Stimulated activated CD4-positive, alpha-beta T cell treated with anti-CD3 and anti-CD28 coated beads, TNF-alpha, amount 100 ng/mL, for 1 hour (primary cell): ENCODE results near the gene AEBP2.
"Not testable (repeated sequence)": the region's sequence is repeated elsewhere in the genome, so short reads cannot be mapped to it uniquely, and the experiment has no call there.

Experiments used
- DNase-seq, 3 donors: peaks; one replicate each; pipeline ENCODE4 v3.0.0-alpha.2; 2020; ENCODE audit warnings: low read depth in 3 of 3, low spot score in 1 of 3

AEBP2 gene

GRCh38 chr12:19453961-19454360, 14.7 kb downstream of the AEBP2 start:
- no peak for DNase-seq

GRCh38 chr12:19454837-19455236, 15.5 kb downstream of the AEBP2 start:
- no peak for DNase-seq

DNA sequence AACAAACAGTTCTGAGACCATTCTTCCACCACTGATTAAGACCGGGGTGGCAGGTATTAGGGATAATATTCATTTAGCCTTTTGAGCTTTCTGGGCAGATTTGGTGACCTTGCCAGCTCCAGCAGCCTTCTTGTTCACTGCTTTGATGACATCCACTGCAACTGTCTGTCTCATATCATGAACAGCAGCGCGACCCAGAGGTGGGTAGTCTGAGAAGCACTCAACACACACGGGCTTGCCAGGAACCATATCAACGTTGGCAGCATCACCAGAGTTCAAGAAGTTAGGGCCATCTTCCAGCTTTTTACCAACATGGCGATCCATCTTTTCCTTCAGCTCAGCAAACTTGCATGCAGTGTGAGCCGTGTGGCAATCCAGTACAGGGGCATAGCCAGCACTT, 16.9 kb downstream of the AEBP2 start:
- no peak for DNase-seq

DNA sequence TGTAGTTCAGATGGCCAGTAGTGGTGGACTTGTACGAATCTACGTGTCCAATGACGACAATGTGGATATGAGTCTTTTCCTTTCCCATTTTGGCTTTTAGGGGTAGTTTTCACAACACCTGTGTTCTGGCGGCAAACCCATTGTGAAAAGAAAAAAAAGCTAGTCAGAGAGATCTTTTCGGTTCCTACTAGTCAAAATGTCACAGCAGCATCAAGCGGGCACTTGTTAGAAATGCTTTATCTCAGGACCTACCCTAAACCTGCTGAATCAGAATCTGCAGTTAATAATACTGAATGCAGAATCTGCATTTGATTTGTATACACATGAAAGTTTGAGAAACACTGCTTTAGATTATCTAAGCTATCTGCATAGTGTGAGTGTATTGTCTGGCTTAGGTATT, 18.3 kb downstream of the AEBP2 start:
- DNase-seq = no peak

DNA sequence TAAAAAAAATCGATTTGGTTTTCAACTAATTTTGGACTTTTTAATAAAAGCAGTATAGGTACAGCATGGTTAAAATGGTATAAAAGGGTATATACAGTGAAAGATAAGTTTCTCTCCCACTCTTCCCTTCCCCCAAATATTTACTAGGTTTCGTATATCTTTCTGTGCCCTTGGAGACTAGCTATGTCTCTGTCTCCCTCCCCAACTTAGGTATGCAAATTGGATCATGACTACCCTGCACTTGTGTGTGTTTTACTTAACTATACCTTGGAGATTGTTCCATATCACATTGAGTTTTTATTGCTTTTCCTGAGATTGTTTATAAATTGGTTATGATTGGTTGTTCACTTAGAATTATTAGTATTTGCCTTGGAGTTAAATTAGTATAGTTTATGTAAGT, 19.4 kb downstream of the AEBP2 start:
- no peak for DNase-seq

DNA sequence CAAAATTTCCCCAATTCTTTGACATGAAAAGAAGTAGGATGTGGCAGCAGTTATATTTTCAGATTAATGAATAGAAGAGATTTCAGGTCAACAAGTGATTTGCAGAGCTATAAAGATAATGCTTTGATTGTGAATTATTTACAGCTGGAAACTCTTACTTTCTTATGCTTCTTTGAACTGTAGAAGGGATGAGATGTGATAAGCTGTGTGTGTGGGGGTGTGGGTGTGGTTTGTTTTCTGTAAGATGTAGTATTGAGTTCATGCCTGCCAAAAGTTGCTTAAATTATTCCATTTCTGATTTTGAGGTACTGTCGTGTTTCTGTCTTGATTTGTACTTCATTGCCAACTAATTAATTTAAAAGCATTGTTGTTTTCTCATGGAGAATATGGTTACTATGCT, 22.7 kb downstream of the AEBP2 start:
- no peak for DNase-seq

- no peak for DNase-seq
Measured at GRCh38 chr12:19462406-19462805, 23.1 kb downstream of the AEBP2 start.

GRCh38 chr12:19464192-19464580, 24.9 kb downstream of the AEBP2 start:
- no peak for DNase-seq

DNA sequence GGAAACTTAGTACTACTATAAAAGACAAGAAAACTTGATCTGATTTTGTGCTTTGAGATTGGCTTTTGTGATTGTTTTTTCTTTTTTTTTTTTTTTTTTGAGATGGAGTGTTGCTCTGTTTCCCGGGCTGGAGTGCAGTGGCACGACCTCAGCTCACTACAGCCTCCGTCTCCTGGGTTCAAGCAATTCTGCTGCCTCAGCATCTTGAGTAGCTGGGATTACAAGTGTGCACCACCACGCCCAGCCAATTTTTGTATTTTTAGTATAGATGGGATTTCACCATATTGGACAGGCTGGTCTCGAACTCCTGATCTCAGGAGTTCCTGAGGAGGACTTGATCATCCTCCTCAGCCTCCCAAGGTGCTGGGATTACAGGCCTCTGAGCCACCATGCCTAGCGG, 26.4 kb downstream of the AEBP2 start:
- DNase-seq = no peak

- no peak for DNase-seq
Measured at GRCh38 chr12:19474147-19474546, 34.9 kb downstream of the AEBP2 start.

GRCh38 chr12:19475884-19476505, 36.7 kb downstream of the AEBP2 start:
- not testable (repeated sequence) for DNase-seq

DNA sequence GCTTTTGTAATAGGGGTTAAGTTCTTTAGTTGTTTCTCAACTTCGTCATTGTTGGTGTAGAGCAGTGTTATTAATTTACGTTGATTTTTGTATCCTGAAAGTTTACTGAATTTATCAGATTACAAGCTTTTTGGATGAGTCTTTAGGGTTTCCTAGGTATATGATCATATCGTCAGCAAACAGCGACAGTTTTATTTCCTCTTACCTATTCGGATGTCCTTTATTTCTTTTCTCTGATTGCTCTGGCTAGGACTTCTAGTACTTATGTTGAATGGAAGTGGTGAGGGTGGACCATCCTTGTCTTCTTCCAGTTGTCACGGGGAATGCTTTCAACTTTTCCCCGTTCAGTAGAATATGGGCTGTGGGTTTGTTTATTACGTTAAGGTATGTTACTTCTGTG, 37.8 kb downstream of the AEBP2 start:
- no peak for DNase-seq

GRCh38 chr12:19480459-19480858, 41.2 kb downstream of the AEBP2 start:
- DNase-seq = no peak

GRCh38 chr12:19482036-19482435, 42.7 kb downstream of the AEBP2 start:
- no peak for DNase-seq

DNA sequence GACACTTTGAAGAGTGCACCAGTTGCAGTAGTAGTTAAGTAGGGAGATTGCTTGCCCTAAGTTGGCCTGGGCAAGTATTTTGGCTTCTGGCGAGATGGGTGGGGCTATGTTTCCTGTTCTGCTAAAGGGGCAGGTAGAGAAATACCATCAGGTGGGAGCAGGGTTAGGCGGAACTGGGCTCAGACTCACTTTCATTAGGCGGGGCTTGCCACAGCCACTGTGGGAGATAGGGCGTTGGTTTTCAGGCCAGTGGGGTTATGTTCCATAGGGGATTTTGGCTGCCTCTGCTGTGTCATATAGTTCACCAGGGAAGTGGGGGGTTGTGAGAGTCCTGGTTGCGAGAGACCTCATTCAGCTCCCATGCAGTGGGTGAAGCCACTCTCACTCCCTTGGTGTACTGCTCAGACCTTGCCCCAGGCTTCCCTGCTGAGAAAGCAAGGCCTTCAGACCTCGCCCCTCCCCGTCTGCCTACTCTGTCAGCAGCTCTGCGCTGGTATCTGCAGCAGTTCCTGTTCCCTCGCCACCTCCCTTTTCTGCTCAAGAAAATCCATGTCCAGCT, 43.3 kb downstream of the AEBP2 start:
- DNase-seq = peak in 2 of 3 donors; percentile 3 to 17

- DNase-seq = no peak
Measured at GRCh38 chr12:19483727-19484126, 44.4 kb downstream of the AEBP2 start.

DNA sequence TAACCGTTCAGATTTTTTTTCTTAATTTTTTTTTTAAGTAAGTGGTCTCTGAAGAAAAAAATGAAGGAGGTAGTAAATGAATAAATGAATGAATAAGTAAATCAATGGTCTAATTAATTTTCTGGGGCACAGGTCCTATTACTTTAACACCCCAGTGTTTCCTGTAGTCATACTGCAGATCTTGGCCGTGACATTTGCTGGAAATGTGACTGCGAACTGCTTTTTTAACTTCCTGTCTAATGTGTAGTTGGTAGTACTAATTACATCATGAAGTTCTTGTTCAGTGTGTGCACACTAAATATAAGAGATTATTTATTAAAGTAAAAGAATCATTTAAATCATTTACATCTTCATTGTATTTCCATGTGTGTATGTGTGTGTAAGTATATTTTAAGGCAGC, 45.4 kb downstream of the AEBP2 start:
- no peak for DNase-seq

DNA sequence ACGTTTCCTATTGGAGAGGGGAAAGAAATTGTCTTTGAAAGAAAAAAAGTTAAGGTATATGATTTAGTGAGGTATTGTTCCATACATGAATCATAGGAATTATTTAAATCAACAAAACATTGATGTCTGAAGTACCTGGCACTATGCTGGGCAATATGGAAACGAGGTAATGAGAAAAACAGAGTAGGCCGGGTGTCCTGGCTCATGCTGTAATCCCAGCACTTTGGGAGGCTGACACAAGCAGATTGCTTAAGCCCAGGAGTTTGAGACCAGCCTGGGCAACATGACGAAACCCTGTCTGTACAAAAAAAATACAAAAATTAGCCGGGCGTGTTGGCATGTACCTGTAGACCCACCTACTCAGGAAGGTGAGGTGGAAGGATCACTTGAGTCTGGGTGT, 45.9 kb downstream of the AEBP2 start:
- no peak for DNase-seq

GRCh38 chr12:19489168-19489567, 49.9 kb downstream of the AEBP2 start:
- DNase-seq = no peak

GRCh38 chr12:19490908-19491307, 51.6 kb downstream of the AEBP2 start:
- DNase-seq = no peak

- DNase-seq = no peak
Measured at GRCh38 chr12:19491863-19492262, 52.6 kb downstream of the AEBP2 start.

DNA sequence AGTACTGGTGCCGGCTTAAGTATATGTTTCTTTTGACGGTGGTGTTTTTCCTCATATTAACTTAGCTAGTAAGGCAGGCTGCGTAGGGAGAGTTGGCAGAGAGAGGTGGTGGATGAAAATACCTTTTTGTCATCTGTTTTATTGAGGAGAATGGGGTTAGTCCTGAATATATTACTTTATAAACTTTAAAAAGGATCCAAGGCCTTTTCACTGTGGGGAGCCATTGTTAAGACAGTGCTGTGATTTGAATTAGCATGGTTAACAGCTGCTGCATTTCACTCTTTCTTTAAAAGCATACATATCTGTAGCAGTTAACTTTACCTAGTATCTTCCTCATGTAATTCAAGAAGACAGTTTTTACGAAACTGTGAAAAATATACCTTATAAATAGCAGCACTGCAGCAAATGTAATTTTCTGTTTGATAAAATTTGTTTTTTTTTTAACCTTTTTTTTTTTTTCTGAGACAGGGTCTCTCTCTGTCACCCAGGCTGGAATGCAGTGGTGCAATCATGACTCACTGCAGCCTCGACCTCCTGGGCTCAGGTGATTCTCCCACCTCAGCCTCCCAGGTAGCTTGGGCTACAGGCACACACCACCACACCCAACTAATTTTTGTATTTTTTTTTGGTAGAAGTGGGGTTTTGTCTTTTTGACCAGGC, 57.1 kb downstream of the AEBP2 start:
- DNase-seq = no peak

GRCh38 chr12:19498099-19498498, 58.8 kb downstream of the AEBP2 start:
- no peak for DNase-seq
